SK-N-MC (cell line): ENCODE data around the gene PARM1.

Experiments
- DNase-seq: peaks from one replicate; pipeline ENCODE4 v3.0.0-alpha.2; 2011; ENCODE audit warnings: low read depth, low spot score
- H3K27ac ChIP-seq: fragments of 200-600 bp; sonication (generic); 2 replicates; pipeline ENCODE4 v1.5.1; 2016; ENCODE audit warnings: mixed run types
- H3K36me3 ChIP-seq: fragments of 200-600 bp; sonication (generic); 2 replicates; pipeline ENCODE4 v1.6.1; 2017; ENCODE audit warnings: antibody characterized with exemption, low read length, mixed read lengths; ENCODE audit not compliant: insufficient read depth
- H3K4me3 ChIP-seq: fragments of 200-600 bp; sonication (generic); 2 replicates; pipeline ENCODE4 v1.5.1; 2016
- H3K9ac ChIP-seq: fragments of 200-600 bp; sonication (generic); 2 replicates; pipeline ENCODE4 v1.8.0; 2017; ENCODE audit warnings: mixed run types, mixed read lengths; ENCODE audit not compliant: insufficient read length
- H3K9me3 ChIP-seq: fragments of 200-600 bp; sonication (generic); 2 replicates; pipeline ENCODE4 v1.6.1; 2017; ENCODE audit warnings: low read depth, mild to moderate bottlenecking, antibody characterized with exemption, low read length, moderate library complexity, mixed read lengths
- EZH2 ChIP-seq: fragments of 200-600 bp; sonication (generic); IDR thresholded peaks from one replicate; pipeline ENCODE4 v1.6.1; 2017; ENCODE audit warnings: antibody characterized with exemption
- FOXP2 ChIP-seq: optimal IDR thresholded peaks from 2 replicates; pipeline ENCODE3; 2011; ENCODE audit warnings: mild to moderate bottlenecking, moderate library complexity; ENCODE audit not compliant: insufficient read depth; ENCODE audit errors: extremely low read length, control extremely low read depth
- POLR2AphosphoS5 ChIP-seq: IDR thresholded peaks from 2 replicates; pipeline ENCODE4 v1.6.1; 2012; ENCODE audit warnings: mild to moderate bottlenecking, low read depth, low read length, borderline replicate concordance

The PARM1 gene

GRCh38 chr4:75025431-75025830 lies 92.5 kb downstream of the PARM1 start:
- no peaks in the 10 kb centered on the region for H3K9me3 ChIP-seq
- peak overlapping the region; percentile 39 for H3K4me3 ChIP-seq
- no peak for TF ChIP-seq FOXP2
- TF ChIP-seq POLR2AphosphoS5: no peak
- H3K27ac ChIP-seq: no peak overlapping the region
- peak; percentile 40 for DNase-seq
- no peak overlapping the region for H3K9ac ChIP-seq
- H3K36me3 ChIP-seq: no peaks in the 10 kb centered on the region

- no peak overlapping the region for H3K4me3 ChIP-seq
- H3K9me3 ChIP-seq: no peaks in the 10 kb centered on the region
- no peaks in the 10 kb centered on the region for H3K36me3 ChIP-seq
- no peak for TF ChIP-seq POLR2AphosphoS5
- no peak for TF ChIP-seq EZH2
- no peak for TF ChIP-seq FOXP2
- no peak for DNase-seq
- H3K9ac ChIP-seq: no peak overlapping the region
- H3K27ac ChIP-seq: no peak overlapping the region
These were observed 95.4 kb downstream of the PARM1 start for GRCh38 chr4:75028196-75028854.

- no peak for DNase-seq
- Histone ChIP-seq H3K9ac (no peak overlapping the region), H3K27ac (no peak overlapping the region), H3K4me3 (no peak overlapping the region), H3K36me3 (no peaks in the 10 kb centered on the region), H3K9me3 (no peaks in the 10 kb centered on the region)
- no peak for TF ChIP-seq POLR2AphosphoS5
- no peak for TF ChIP-seq FOXP2
- TF ChIP-seq EZH2: no peak
These were observed 97.1 kb downstream of the PARM1 start for GRCh38 chr4:75030028-75030427.

GRCh38 chr4:75030649-75031235 lies 97.8 kb downstream of the PARM1 start:
- TF ChIP-seq POLR2AphosphoS5: no peak
- TF ChIP-seq FOXP2: no peak
- TF ChIP-seq EZH2: no peak
- Histone ChIP-seq H3K27ac (no peak overlapping the region), H3K9me3 (no peaks in the 10 kb centered on the region), H3K36me3 (no peaks in the 10 kb centered on the region), H3K9ac (no peak overlapping the region), H3K4me3 (no peak overlapping the region)
- DNase-seq: no peak

- DNase-seq: no peak
- H3K9ac ChIP-seq: no peak overlapping the region
- no peak overlapping the region for H3K27ac ChIP-seq
- no peaks in the 10 kb centered on the region for H3K36me3 ChIP-seq
- TF ChIP-seq POLR2AphosphoS5 (no peak), EZH2 (no peak), FOXP2 (no peak)
- H3K4me3 ChIP-seq: no peak overlapping the region
- H3K9me3 ChIP-seq: no peaks in the 10 kb centered on the region
These were observed 98.9 kb downstream of the PARM1 start for GRCh38 chr4:75031775-75032174.

GRCh38 chr4:75034523-75034922 lies 101.6 kb downstream of the PARM1 start:
- DNase-seq: no peak
- Histone ChIP-seq H3K27ac (no peak overlapping the region), H3K36me3 (no peaks in the 10 kb centered on the region), H3K4me3 (no peak overlapping the region), H3K9me3 (no peaks in the 10 kb centered on the region), H3K9ac (no peak overlapping the region)
- TF ChIP-seq EZH2 (no peak), FOXP2 (no peak), POLR2AphosphoS5 (no peak)

- Histone ChIP-seq H3K4me3 (no peak overlapping the region), H3K9ac (no peak overlapping the region), H3K36me3 (no peaks in the 10 kb centered on the region), H3K27ac (no peak overlapping the region), H3K9me3 (no peaks in the 10 kb centered on the region)
- DNase-seq: no peak
- TF ChIP-seq EZH2 (no peak), FOXP2 (no peak), POLR2AphosphoS5 (no peak)
These were observed 102.4 kb downstream of the PARM1 start for GRCh38 chr4:75035321-75035720.

- no peak for TF ChIP-seq POLR2AphosphoS5
- no peak for TF ChIP-seq FOXP2
- TF ChIP-seq EZH2: no peak
- no peak for DNase-seq
- H3K4me3 ChIP-seq: no peak overlapping the region
- no peak overlapping the region for H3K9ac ChIP-seq
- H3K9me3 ChIP-seq: no peaks in the 10 kb centered on the region
- no peak overlapping the region for H3K27ac ChIP-seq
- H3K36me3 ChIP-seq: no peaks in the 10 kb centered on the region
These were observed 103.3 kb downstream of the PARM1 start for GRCh38 chr4:75036046-75036830.
